Stomach (tissue), 9 donors: ENCODE measurements around the gene THSD7A. TPM values are rescaled to one million over a fixed set of nuclear protein-coding genes. Genes with fewer than 3 reads are reported as not detected.

Experiments used
- DNase-seq, 2 donors: peaks; one replicate each; pipeline versions ENCODE4 v3.0.0 to v3.0.0-alpha.2; 2013 to 2019
- H3K27ac ChIP-seq, 5 donors: fragments of 200-600 bp in 4 of 5; sonication (generic) in 4 of 5; one replicate each; pipeline ENCODE4 v1.5.1; 2013 to 2019; ENCODE audit warnings: mild to moderate bottlenecking in 1 of 5, moderate library complexity in 1 of 5
- H3K27me3 ChIP-seq, 3 donors: fragments of 200-600 bp; sonication (generic); one replicate each; pipeline ENCODE4 v1.5.1; 2017 to 2019; ENCODE audit warnings: mixed run types in 1 of 3
- H3K36me3 ChIP-seq, 4 donors: fragments of 200-600 bp; sonication (generic); 1 replicate in 3 of 4; 2 replicates in 1 of 4; pipeline ENCODE4 v1.5.1; 2016 to 2019
- H3K4me1 ChIP-seq, 4 donors: fragments of 200-600 bp; sonication (generic); one replicate each; pipeline ENCODE4 v1.5.1; 2016 to 2019
- H3K4me3 ChIP-seq, 4 donors: fragments of 200-600 bp; sonication (generic) in 3 of 4; one replicate each; pipeline ENCODE4 v1.5.1; 2016 to 2019; ENCODE audit warnings: mild to moderate bottlenecking in 1 of 4
- H3K9me3 ChIP-seq, 4 donors: fragments of 200-600 bp; sonication (generic); one replicate each; pipeline ENCODE4 v1.5.1; 2016 to 2019
- CTCF ChIP-seq, 7 experiments: fragments of 450-650 bp in 4 of 7; fragments of 200-600 bp in 3 of 7; sonication (generic) in 3 of 7; IDR thresholded peaks; one replicate each; pipeline ENCODE4 v1.5.1; 2016 to 2019; ENCODE audit warnings: antibody characterized with exemption in 7 of 7, control low read depth in 2 of 7, mild to moderate bottlenecking in 1 of 7
- EP300 ChIP-seq: sonication (generic); formaldehyde crosslinking; IDR thresholded peaks from one replicate; pipeline ENCODE4 v1.6.1; 2017; ENCODE audit warnings: antibody characterized with exemption
- POLR2A ChIP-seq, 4 donors: fragments of 450-650 bp; IDR thresholded peaks; one replicate each; pipeline ENCODE4 v1.6.1; 2016; ENCODE audit warnings: antibody characterized with exemption in 4 of 4, control low read depth in 2 of 4, mild to moderate bottlenecking in 1 of 4, moderate library complexity in 1 of 4
- POLR2AphosphoS5 ChIP-seq, 3 donors: sonication (generic); formaldehyde crosslinking; IDR thresholded peaks; one replicate each; pipeline ENCODE4 v1.6.1; 2016; ENCODE audit warnings: antibody characterized with exemption in 3 of 3
- WGBS, 5 donors: extraction: QIAGEN DNeasy Blood & Tissue Kit in 3 of 5; methylation state at CpG; one replicate each; pipeline versions ENCODE4 v1.1.5 to v1.1.7; 2013 to 2018; 5-methylcytosine and 5-hydroxymethylcytosine counted together
- intact Hi-C: fragments of 100-400 bp; cut with DNase I; formaldehyde crosslinking; loops from one replicate; pipeline ENCODE4 v1.15.1; 2023; ENCODE audit warnings: low total_unique reads
- polyA plus RNA-seq, 3 donors: library from polyadenylated mRNA; stranded (reverse); fragments of 200-250 nt; gene quantifications; one replicate each; pipeline ENCODE4 v1.2.3, GENCODE V29; 2013
- total RNA-seq, 5 donors: library from RNA; depleted of rRNA; stranded (reverse); fragments of >200 nt; gene quantifications; one replicate each; pipeline versions ENCODE4 v1.1.0 to v1.2.3, GENCODE V29; 2014 to 2016
- donor health status: healthy with polysubstance abuse.
- donor health status: Bipolar disorder and iron deficiency.
- donor health status: healthy.

Gene THSD7A
- total and polyA plus RNA-seq, 8 donors: 0.06 to 13.2 (median 0.46) TPM; not detected in 1

- H3K27ac ChIP-seq: no peak overlapping the region
- H3K4me3 ChIP-seq: no peak overlapping the region
- H3K4me1 ChIP-seq: peaks cover 0 to 5% (median 0%) of the 10 kb centered on the region in 4 donors
- H3K36me3 ChIP-seq: no peaks in the 10 kb centered on the region
- no peaks in the 10 kb centered on the region for H3K27me3 ChIP-seq
- 49 to 68% (median 59%) methylated on average over 1 of the region's 1 CpG for WGBS, 5 donors
- no peak for TF ChIP-seq POLR2AphosphoS5 (IDR thresholded peaks at IDR 0.05)
- TF ChIP-seq POLR2A (IDR thresholded peaks at IDR 0.05): no peak
- TF ChIP-seq CTCF (IDR thresholded peaks at IDR 0.05): no peak
- TF ChIP-seq EP300: no peak
- peak in 1 of 2 donors; percentile 14 for DNase-seq
- intact Hi-C loops: no loop called here
- H3K9me3 ChIP-seq: peaks cover 0 to 9% (median 0%) of the 10 kb centered on the region in 4 donors
These were observed 394.0 kb downstream of the THSD7A start for GRCh38 chr7:11437994-11438393.

GRCh38 chr7:11436773-11437524, 395.0 kb downstream of the THSD7A start:
- TF ChIP-seq CTCF (IDR thresholded peaks at IDR 0.05): no peak
- TF ChIP-seq POLR2A (IDR thresholded peaks at IDR 0.05): no peak
- no peak for TF ChIP-seq EP300
- no peak for TF ChIP-seq POLR2AphosphoS5 (IDR thresholded peaks at IDR 0.05)
- H3K9me3 ChIP-seq: peaks cover 0 to 9% (median 0%) of the 10 kb centered on the region in 4 donors
- intact Hi-C loops: no loop called here
- H3K27ac ChIP-seq: no peak overlapping the region
- WGBS, 5 donors: 69 to 87% (median 74%) methylated on average over 2 of the region's 2 CpGs
- no peak for DNase-seq
- H3K4me3 ChIP-seq: no peak overlapping the region
- no peaks in the 10 kb centered on the region for H3K27me3 ChIP-seq
- H3K36me3 ChIP-seq: no peaks in the 10 kb centered on the region
- H3K4me1 ChIP-seq: peaks cover 0 to 5% (median 0%) of the 10 kb centered on the region in 4 donors

GRCh38 chr7:11436316-11436715, 395.7 kb downstream of the THSD7A start:
- Histone ChIP-seq H3K36me3 (no peaks in the 10 kb centered on the region), H3K9me3 (peaks cover 0 to 9% (median 0%) of the 10 kb centered on the region in 4 donors), H3K4me3 (no peak overlapping the region), H3K4me1 (peaks cover 0 to 5% (median 0%) of the 10 kb centered on the region in 4 donors), H3K27me3 (no peaks in the 10 kb centered on the region), H3K27ac (no peak overlapping the region)
- TF ChIP-seq POLR2A (IDR thresholded peaks at IDR 0.05) (no peak), EP300 (no peak), POLR2AphosphoS5 (IDR thresholded peaks at IDR 0.05) (no peak), CTCF (IDR thresholded peaks at IDR 0.05) (no peak)
- intact Hi-C loops: no loop called here
- DNase-seq: no peak
- WGBS, 5 donors: 61 to 89% (median 73%) methylated on average over 1 of the region's 1 CpG

- TF ChIP-seq POLR2AphosphoS5 (IDR thresholded peaks at IDR 0.05): no peak
- no peak for TF ChIP-seq POLR2A (IDR thresholded peaks at IDR 0.05)
- no peak for TF ChIP-seq EP300
- no peak for TF ChIP-seq CTCF (IDR thresholded peaks at IDR 0.05)
- Histone ChIP-seq H3K27ac (no peak overlapping the region), H3K4me1 (peaks cover 0 to 5% (median 0%) of the 10 kb centered on the region in 4 donors), H3K27me3 (no peaks in the 10 kb centered on the region), H3K4me3 (no peak overlapping the region), H3K9me3 (no peaks in the 10 kb centered on the region), H3K36me3 (no peaks in the 10 kb centered on the region)
- DNase-seq: no peak
- intact Hi-C loops: no loop called here
These were observed 397.6 kb downstream of the THSD7A start for GRCh38 chr7:11434366-11434765.
